IPS-20b (cell line): ENCODE data around the gene MYCBPAP.
A peak's percentile ranks its signal among the peaks of the same experiment; 100 is the strongest.
"Not testable (repeated sequence)": the region's sequence is repeated elsewhere in the genome, so short reads cannot be mapped to it uniquely, and the experiment has no call there.

Experiments
- H3K27ac ChIP-seq: one replicate; pipeline ENCODE4 v1.5.1; 2013; ENCODE audit warnings: low read length
- H3K27me3 ChIP-seq: 2 replicates; pipeline ENCODE4 v1.6.1; 2013; ENCODE audit warnings: mild to moderate bottlenecking, low read length, inconsistent platforms; ENCODE audit not compliant: insufficient read depth
- H3K36me3 ChIP-seq: 2 replicates; pipeline ENCODE4 v1.6.1; 2013; ENCODE audit warnings: low read depth, mild to moderate bottlenecking, inconsistent platforms, low read length, moderate library complexity; ENCODE audit not compliant: insufficient read depth
- H3K4me1 ChIP-seq: 2 replicates; pipeline ENCODE4 v1.6.1; 2013; ENCODE audit warnings: mild to moderate bottlenecking, control low read depth, inconsistent platforms, low read length, moderate library complexity; ENCODE audit not compliant: insufficient read depth
- H3K4me3 ChIP-seq: 2 replicates; pipeline ENCODE4 v1.5.1; 2013; ENCODE audit warnings: mild to moderate bottlenecking, low read length, inconsistent platforms
- H3K9ac ChIP-seq: 2 replicates; pipeline ENCODE4 v1.6.1; 2013; ENCODE audit warnings: low read depth, mild to moderate bottlenecking, inconsistent platforms, low read length, moderate library complexity
- H3K9me3 ChIP-seq: 2 replicates; pipeline ENCODE4 v1.6.1; 2013; ENCODE audit warnings: mild to moderate bottlenecking, low read depth, low read length, inconsistent platforms; ENCODE audit not compliant: insufficient read depth

Gene MYCBPAP

DNA sequence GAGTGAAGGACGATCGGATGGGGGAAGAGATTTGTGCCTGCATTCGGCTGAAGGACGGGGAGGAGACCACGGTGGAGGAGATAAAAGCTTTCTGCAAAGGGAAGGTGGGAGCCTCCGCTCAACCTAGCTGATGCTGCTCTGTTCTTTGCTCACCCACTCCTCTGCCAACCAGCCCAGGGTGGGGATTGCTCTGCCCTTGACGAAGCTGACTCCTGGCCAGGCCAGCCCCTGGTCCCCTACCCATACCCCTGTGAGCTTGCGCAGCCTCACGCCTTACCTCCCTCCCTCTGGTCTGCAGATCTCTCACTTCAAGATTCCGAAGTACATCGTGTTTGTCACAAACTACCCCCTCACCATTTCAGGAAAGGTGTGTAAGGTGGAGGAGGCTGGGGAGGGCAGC is 34.3 kb upstream of the MYCBPAP start:
- Histone ChIP-seq H3K9ac (no peak overlapping the region), H3K27ac (no peak overlapping the region), H3K9me3 (no peaks in the 10 kb centered on the region), H3K27me3 (peaks cover 63% of the 10 kb centered on the region), H3K4me3 (no peak overlapping the region), H3K4me1 (no peaks in the 10 kb centered on the region), H3K36me3 (no peaks in the 10 kb centered on the region)

DNA sequence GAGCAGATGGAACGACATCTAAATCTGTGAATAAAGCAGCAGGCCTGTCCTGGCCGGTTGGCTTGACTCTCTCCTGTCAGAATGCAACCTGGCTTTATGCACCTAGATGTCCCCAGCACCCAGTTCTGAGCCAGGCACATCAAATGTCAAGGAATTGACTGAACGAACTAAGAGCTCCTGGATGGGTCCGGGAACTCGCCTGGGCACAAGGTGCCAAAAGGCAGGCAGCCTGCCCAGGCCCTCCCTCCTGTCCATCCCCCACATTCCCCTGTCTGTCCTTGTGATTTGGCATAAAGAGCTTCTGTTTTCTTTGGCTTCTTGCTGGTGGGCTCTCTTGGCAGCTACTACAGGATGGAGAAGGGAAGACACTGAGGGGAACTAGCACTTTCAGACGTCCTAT is 33.7 kb upstream of the MYCBPAP start:
- no peaks in the 10 kb centered on the region for H3K36me3 ChIP-seq

DNA sequence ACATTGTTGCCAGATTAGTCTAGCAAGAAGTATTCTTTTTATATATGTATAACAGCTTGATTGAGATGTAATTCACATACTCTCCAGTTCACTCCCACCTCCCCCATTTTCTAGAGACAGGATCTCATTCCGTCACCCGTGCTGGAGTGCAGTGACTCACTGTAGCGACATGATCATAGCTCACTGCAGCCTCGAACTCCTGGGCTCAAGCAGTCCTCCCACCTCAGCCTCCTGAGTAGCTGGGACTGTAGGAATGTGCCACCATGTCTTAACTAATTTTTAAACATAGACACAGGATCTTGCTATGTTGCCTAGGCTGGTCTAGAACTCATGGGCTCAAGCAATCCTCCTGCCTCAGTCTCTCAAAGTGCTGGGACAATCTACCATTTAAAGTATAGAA is 32.9 kb upstream of the MYCBPAP start:
- Histone ChIP-seq H3K9ac (no peak overlapping the region), H3K4me3 (no peak overlapping the region), H3K4me1 (no peaks in the 10 kb centered on the region; the same call in 1 of the 2 replicates)

More for the DNA sequence above, 33.7 kb upstream of the MYCBPAP start:
- Histone ChIP-seq H3K27me3 (peaks cover 57% of the 10 kb centered on the region), H3K27ac (no peak overlapping the region), H3K9ac (no peak overlapping the region), H3K4me1 (no peaks in the 10 kb centered on the region; the same call in 1 of the 2 replicates), H3K9me3 (no peaks in the 10 kb centered on the region), H3K4me3 (no peak overlapping the region)

DNA sequence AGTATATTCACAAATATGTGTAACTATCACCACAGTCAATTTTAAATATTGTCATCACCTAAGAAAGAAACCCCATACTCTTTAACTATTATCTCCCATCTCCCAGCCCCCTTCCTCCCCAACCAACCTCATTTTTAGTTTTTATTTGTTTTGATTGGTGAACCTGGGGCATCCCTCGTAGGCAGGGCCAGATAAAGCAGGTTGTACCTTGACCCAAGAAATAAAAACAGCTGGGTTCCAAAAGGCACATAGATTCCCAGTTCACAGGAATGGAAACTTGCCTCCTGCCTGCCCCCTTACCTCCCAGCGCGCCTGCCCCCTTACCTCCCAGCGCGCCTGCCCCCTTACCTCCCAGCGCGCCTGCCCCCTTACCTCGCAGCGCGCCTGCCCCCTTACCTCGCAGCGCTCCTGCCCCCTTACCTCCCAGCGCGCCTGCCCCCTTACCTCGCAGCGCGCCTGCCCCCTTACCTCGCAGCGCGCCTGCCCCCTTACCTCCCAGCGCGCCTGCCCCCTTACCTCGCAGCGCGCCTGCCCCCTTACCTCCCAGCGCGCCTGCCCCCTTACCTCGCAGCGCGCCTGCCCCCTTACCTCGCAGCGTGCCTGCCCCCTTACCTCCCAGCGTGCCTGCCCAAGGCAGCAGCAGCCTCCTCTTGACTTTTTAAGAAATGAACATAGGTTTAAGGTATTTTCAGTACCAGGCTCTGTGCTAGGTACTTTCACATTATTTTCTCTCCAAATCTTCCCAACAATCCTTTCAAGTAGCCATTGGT is 32.3 kb upstream of the MYCBPAP start:
- H3K9ac ChIP-seq, H3K4me3 ChIP-seq, H3K27ac ChIP-seq: not testable (repeated sequence)

More for the DNA sequence above, 32.9 kb upstream of the MYCBPAP start:
- no peaks in the 10 kb centered on the region for H3K9me3 ChIP-seq
- H3K27me3 ChIP-seq: peaks cover 48% of the 10 kb centered on the region
- peaks cover 4% of the 10 kb centered on the region; the same call in 1 of the 2 replicates for H3K36me3 ChIP-seq
- H3K27ac ChIP-seq: no peak overlapping the region

DNA sequence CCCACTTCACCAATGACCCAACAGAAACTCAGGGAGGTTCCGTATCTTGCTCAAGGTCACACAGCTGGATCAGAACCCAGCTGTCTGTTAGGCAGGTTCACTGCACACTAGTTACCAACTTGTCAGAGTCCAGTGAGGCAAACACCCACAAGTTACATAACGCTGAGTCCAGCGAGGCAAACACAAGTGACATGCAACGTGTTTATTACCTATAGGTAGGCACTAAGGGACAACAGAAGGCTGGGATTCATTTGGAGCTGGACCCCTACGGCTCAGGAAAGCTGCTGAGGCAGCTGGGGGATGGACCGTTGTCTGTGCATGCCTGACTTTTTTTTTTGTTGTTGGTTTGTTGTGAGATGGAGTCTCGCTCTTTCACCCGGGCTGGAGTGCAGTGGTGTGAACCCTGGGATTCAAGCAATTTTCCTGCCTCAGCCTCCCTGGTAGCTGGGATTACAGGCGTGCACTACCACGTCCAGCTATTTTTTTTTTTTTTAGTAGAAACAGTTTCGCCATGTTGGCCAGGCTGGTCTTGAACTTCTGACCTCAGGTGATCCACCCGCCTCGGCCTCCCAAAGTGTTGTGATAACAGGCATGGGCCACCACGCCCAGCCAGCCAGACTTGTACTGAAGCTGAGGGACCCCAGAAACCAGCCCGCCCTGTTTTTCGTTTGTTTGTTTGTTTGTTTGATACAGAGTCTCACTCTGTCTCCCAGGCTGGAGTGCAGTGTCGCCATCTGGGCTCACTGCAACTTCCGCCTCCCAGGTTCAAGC is 31.5 kb upstream of the MYCBPAP start:
- Histone ChIP-seq H3K9ac (no peak overlapping the region), H3K27me3 (peaks cover 41% of the 10 kb centered on the region), H3K9me3 (no peaks in the 10 kb centered on the region), H3K36me3 (peaks cover 8% of the 10 kb centered on the region), H3K4me1 (no peaks in the 10 kb centered on the region; the same call in 1 of the 2 replicates), H3K4me3 (no peak overlapping the region; the same call in 1 of the 2 replicates), H3K27ac (no peak overlapping the region)

More for the DNA sequence above, 32.3 kb upstream of the MYCBPAP start:
- not testable (repeated sequence) for H3K9me3 ChIP-seq, H3K4me1 ChIP-seq, H3K36me3 ChIP-seq
- peaks cover 42% of the 10 kb centered on the region for H3K27me3 ChIP-seq

DNA sequence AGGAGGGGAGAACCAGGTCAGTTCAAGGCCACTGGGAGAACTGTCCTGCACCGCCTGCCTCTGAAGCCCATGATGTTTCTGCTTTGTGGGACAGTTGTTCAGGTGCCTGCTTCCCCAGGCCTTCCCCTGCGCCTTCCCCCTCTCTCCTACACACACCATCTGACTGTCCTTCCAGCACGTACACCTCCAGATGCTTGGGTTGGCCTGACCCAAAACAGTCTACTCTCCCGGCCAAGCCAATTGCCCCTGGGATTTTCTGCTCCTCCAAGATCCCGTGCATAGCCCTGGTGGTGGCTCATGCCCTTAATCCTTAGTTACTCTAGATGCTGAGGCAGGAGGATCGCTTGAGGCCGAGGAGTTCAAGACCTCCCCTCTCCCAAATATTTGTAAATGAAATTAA is 30.3 kb upstream of the MYCBPAP start:
- H3K4me1 ChIP-seq: no peaks in the 10 kb centered on the region; the same call in 1 of the 2 replicates
- no peaks in the 10 kb centered on the region for H3K9me3 ChIP-seq
- no peak overlapping the region for H3K27ac ChIP-seq
- H3K27me3 ChIP-seq: peaks cover 41% of the 10 kb centered on the region
- peak overlapping the region; percentile 91; the same call in 1 of the 2 replicates for H3K4me3 ChIP-seq
- H3K9ac ChIP-seq: peak overlapping the region; percentile 82; the same call in 1 of the 2 replicates
- peaks cover 8% of the 10 kb centered on the region for H3K36me3 ChIP-seq

DNA sequence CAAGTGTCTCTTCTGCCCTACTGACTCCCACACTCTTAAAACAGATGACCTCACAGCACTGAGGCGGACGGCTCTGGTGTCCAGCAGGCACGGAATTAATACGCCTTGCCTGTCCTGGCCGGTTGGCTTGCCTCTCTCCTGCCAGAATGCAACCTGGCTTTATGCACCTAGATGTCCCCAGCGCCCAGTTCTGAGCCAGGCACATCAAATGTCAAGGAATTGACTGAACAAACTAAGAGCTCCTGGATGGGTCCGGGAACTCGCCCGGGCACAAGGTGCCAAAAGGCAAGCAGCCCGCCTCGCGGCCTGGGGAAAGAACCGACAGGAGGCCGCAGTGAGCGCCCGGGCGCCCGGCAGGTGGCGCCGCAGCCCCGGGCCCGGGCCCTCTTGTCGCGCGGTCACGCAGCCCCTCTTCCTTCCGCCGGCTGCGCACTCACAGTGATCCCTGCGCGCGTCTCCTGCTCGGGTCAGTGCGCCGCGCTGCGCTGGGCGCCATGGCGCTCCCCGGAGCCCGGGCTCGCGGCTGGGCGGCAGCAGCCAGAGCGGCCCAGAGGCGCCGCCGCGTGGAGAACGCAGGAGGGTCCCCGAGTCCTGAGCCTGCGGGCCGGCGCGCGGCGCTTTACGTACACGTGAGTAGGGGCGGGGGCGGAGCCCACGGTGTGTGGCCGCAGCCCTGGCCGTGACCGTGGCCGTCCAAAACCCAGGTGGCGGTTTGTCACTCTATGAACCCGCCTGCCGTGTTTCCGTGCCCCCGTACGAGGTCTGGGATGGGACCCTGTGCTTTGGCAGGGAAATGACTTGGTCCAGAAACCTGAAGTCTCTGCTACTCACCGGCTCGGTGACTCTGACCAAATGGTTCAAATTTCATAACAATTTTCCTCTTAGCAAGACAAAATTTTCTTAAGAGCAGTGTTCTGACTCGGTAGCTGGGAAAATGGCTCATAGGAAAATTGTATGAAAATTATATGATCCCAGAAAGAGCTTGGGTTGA is 29.6 kb upstream of the MYCBPAP start, which contains the start of gene RSAD1:
Gene RSAD1 (plus strand): TSS at position 470 of the 991 bp plus-strand sequence. CDS start 25 bp downstream, at position 495.
- Histone ChIP-seq H3K27me3 (peaks cover 38% of the 10 kb centered on the region), H3K4me3 (peak within 1 kb of the TSS; percentile 91), H3K4me1 (no peaks in the 10 kb centered on the region; the same call in 1 of the 2 replicates), H3K27ac (no peak within 1 kb of the TSS), H3K9me3 (no peaks in the 10 kb centered on the region), H3K36me3 (peaks cover 13% of the 10 kb centered on the region), H3K9ac (peak within 1 kb of the TSS; percentile 82)

DNA sequence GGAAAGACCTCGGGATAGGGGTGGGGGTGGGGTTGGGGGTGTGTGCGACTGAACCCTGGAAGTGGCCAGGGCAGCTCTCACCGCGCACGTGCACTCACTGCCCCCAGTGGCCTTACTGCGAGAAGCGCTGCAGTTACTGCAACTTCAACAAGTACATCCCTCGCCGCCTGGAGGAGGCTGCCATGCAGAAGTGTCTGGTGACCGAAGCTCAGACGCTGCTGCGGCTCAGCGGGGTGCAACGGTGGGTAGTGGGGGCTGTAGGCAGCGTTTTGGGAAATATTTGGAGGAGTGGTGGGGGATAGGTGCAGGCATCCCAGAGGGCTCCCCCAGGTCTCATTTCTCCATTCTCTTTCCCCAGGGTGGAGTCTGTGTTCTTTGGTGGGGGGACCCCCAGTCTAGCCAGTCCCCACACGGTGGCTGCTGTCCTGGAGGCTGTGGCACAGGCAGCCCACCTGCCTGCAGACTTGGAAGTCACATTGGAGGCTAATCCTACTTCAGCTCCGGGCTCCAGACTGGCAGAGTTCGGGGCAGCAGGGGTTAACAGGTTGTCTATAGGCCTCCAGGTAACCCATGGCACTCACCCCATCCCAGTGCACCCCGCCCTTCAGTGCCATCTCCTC is 28.6 kb upstream of the MYCBPAP start:
- H3K9ac ChIP-seq: peak overlapping the region; percentile 82; the same call in 1 of the 2 replicates
- H3K36me3 ChIP-seq: peaks cover 23% of the 10 kb centered on the region
- no peaks in the 10 kb centered on the region; the same call in 1 of the 2 replicates for H3K4me1 ChIP-seq
- no peak overlapping the region for H3K27ac ChIP-seq
- peak overlapping the region; percentile 91 for H3K4me3 ChIP-seq
- H3K27me3 ChIP-seq: peaks cover 28% of the 10 kb centered on the region
- H3K9me3 ChIP-seq: no peaks in the 10 kb centered on the region

DNA sequence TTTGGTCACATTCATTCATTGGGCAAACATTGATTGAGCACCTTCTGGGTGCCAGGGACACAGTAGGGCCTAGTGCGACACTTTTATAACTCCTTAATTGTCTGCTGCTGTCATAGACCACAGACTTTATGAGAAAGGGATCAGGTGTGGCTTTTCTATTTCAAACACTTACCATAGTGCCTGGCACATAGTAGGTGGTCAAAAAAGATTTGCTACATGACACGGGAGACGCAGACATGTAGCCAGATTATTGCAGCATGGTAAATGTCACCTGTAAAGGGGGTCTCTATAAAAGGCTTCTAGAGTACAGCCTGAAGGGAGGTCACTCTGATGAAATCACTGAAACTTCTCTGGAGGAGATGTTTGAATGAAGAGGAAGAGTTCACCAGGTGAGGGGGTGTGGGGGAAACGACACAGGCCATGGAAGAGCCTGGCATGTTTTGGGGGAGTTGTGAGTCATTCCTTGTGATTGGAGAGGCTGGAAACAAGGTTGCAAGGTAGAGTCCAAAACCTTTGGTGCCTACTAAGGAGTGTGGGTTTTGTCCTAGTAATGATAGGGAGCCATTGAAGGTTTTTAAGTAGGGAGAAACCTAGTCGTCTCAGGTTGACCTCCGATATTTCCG is 28.0 kb upstream of the MYCBPAP start:
- H3K27ac ChIP-seq: no peak overlapping the region
- peaks cover 29% of the 10 kb centered on the region for H3K36me3 ChIP-seq
- peaks cover 25% of the 10 kb centered on the region for H3K27me3 ChIP-seq
- no peaks in the 10 kb centered on the region for H3K9me3 ChIP-seq
- no peak overlapping the region for H3K9ac ChIP-seq
- peak overlapping the region; percentile 91; the same call in 1 of the 2 replicates for H3K4me3 ChIP-seq
- no peaks in the 10 kb centered on the region; the same call in 1 of the 2 replicates for H3K4me1 ChIP-seq

DNA sequence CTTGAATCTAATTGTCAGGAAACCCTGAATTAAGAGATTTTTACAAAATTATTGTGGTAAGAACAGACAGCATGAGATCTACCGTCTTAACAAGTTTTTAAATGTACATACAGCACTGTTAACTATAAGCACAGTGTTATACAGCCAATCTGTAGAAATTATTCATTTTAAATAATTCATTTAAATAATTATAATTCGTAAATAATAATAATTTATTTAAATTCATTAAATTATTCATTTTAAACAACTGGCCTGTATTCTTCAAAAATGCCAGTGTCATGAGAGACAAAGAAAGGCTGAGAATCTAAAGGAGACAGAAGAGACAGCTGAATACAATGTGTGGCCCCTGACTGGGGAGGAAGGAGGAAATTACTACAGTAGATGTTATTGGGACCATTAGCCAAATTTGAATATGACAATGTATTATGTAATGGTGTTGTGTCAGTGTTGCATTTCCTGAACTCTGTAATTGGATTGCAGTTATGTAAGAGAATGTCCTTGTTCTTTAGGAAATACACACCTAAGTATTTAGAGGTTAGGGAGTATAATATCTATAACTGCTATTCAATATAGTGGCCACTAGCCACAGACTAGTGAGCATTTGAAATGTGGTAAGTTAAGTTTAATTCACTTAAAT is 27.3 kb upstream of the MYCBPAP start:
- Histone ChIP-seq H3K9ac (no peak overlapping the region), H3K4me1 (no peaks in the 10 kb centered on the region; the same call in 1 of the 2 replicates), H3K4me3 (no peak overlapping the region), H3K27ac (no peak overlapping the region), H3K27me3 (peaks cover 18% of the 10 kb centered on the region), H3K9me3 (no peaks in the 10 kb centered on the region), H3K36me3 (peaks cover 36% of the 10 kb centered on the region)
